Forelimb muscle (tissue), 1 donor: Measurements from ENCODE around the gene TMEM123. TPM values are rescaled to one million over a fixed set of nuclear protein-coding genes. Genes with fewer than 3 reads are reported as not detected.

Experiments
- DNase-seq: peaks from one replicate; pipeline ENCODE4 v3.0.0-alpha.2; 2013; ENCODE audit warnings: low read depth
- polyA plus RNA-seq: library from polyadenylated mRNA; unstranded; fragments of 120-200 nt; gene quantifications from one replicate; pipeline ENCODE4 v1.2.1, GENCODE V29; 2013; ENCODE audit not compliant: insufficient read length

Gene TMEM123
- 140 TPM for polyA plus RNA-seq

- DNase-seq: no peak
Measured at GRCh38 chr11:102452461-102453301, at the start of gene TMEM123. TSS of gene TMEM123 (minus strand) at chr11:102452765. CDS start at chr11:102452623, 142 bp downstream.

GRCh38 chr11:102500829-102501228 lies 48.3 kb upstream of the TMEM123 start:
- DNase-seq: no peak

DNA sequence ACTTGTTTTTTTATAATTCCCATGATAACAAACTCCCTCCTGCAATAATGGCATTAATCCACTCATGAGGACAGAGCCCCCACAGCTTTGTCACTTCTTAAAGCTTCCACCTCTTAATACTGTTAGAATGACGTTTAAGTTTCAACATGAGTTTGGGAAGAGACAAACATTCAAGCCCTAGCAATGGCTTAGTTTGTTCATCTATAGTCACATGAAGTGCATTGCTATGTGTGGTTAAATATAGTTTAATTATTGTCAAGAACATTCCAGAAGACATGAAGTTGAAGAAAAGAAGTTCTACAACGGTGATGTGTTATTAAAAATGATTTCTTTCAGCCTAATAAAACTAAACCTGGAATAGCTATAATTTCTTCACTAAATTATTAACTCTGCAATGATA lies 47.4 kb upstream of the TMEM123 start:
- DNase-seq: no peak

GRCh38 chr11:102499151-102499550 lies 46.6 kb upstream of the TMEM123 start:
- no peak for DNase-seq

DNA sequence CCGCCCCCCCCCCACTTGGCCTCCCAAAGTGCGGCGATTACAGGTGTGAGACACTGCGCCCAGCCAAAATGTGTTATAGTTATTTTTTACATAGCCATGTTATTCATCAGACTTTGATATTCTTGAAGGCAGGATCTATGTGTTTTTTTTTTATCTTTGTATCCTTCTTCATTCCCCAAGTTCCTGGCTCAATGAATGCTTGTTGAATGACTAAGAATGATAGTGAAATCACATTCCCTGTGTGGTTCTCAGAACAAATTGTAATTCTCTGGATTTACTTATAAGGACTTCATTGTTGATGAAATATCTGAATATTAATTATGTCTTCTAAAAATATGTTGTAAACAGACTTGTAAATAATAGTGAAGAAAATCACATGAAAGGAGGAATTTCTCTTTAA lies 44.5 kb upstream of the TMEM123 start:
- DNase-seq: no peak

DNA sequence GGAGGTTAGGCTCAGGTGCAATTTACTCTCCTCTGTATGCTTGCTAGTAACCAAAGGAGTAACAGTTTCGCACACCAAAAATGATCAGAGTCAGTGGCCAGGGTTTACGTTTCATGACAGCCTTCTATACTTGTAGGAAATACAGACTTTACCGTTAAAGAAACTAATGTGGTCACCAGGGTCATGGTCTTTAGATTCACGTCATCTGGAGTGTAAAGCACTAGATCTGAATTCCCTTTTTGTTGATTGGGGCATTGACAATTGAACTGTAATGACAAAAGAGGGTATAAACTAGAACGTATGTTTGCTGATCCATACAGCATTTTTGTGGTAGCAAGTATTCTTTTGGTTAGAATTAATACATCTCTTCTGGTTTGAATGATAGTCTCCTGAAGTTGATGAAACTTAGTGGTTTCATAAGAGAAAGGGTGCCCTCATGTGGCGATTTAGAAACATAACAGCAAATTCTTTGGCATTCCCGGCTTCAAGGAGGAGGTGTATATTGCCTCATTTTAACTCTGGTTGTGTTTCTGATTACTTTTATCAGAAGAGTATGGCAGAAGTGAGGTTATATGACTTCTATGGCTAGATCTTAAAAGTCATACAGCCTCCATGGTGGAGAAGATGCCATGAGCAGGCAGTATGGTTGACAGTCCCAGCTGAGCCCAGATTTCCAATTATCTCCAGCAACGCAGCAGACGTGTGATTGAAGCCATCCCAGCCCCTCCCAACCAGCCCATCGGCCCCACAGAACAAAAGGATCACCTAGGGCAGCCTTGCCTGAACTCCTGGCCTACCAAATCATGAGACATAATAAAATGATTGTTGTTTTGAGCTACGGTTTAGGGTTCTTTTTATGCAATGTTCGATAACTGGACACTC lies 42.8 kb upstream of the TMEM123 start:
- DNase-seq: peak; percentile 64

- no peak for DNase-seq
Measured at GRCh38 chr11:102494216-102494615, 41.7 kb upstream of the TMEM123 start.

GRCh38 chr11:102493524-102493923 lies 41.0 kb upstream of the TMEM123 start:
- DNase-seq: no peak

DNA sequence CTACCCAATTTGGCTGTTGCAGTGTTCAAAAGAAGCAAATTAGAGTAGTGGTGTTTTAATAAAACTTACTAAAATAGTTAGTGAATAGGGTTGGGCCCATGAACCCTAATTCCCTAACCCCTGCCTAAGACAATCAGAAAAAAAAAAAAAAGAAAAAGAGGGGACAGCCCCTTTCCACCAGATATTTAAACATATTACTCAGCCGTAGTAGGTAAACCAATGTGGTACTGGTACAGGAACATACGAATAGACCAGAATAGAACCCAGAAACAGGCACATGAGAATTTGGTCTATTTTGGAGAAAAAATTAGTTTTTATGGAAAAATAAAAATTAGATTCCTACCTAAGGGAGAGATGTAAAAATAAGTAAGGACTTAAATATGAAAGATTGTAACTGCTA lies 39.4 kb upstream of the TMEM123 start:
- DNase-seq: no peak

GRCh38 chr11:102489186-102490145 lies 36.9 kb upstream of the TMEM123 start:
- no peak for DNase-seq

DNA sequence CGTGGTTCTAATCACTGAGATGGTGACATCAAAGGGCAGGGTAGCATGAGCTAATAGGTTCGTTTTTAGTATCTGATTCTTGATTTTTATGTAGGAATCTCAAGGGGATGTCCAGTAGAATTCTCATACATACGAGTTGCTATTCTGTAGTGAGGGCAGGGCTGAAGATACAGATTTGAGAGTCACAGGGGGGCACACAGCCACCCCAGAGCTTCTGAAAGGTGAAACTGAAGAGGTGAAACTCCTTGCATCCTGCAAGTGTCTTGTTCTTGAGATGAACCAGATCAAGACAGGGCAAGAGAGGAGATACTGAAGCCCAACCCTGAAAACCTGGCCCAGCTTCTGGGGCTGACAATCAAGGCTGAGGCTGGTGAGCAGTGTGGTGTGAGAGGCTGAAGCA lies 35.6 kb upstream of the TMEM123 start:
- DNase-seq: no peak

- no peak for DNase-seq
Measured at GRCh38 chr11:102487214-102487613, 34.6 kb upstream of the TMEM123 start.

GRCh38 chr11:102486584-102486983 lies 34.0 kb upstream of the TMEM123 start:
- no peak for DNase-seq

- DNase-seq: no peak
Measured at GRCh38 chr11:102485095-102485722, 32.6 kb upstream of the TMEM123 start.

DNA sequence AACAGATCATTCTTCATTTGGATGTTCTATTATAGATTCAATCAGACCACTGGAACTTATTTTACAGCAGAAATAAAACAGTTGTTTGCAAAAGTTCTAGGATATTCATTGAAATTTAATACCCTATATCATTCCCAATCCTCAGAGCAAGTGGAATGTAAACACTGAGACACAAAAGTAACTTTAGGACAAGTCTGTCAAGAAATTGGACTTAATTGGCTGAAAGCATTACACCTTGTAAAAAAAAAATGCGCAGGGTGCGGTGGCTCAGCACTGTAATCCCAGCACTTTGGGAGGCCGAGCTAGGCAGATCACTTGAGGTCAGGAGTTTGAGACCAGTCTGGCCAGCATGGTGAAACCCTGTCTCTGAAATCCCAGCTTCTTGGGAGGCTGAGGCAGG lies 29.9 kb upstream of the TMEM123 start:
- no peak for DNase-seq

DNA sequence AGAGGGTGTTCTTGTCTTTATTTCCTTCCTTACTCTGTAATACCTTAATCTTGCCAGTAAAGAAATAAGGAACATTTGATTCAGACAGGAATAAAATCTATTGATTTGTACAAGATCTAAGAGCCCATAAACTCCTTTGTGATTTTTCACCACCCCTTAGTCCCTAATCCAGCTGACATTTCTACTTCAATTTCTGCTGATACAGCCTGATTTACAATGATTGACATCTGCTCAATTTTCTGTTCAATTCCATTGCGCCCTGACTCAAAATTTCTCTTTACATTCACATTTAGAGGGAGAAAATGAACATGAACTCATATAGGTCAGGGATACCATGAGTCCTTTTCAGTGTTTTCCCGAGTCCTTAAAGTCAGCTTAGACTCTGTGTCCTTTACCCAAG lies 27.2 kb upstream of the TMEM123 start:
- no peak for DNase-seq

- no peak for DNase-seq
Measured at GRCh38 chr11:102478673-102479299, 26.2 kb upstream of the TMEM123 start.

GRCh38 chr11:102476812-102477211 lies 24.2 kb upstream of the TMEM123 start:
- DNase-seq: no peak

GRCh38 chr11:102476069-102476468 lies 23.5 kb upstream of the TMEM123 start:
- DNase-seq: no peak

GRCh38 chr11:102473543-102473942 lies 21.0 kb upstream of the TMEM123 start:
- no peak for DNase-seq

DNA sequence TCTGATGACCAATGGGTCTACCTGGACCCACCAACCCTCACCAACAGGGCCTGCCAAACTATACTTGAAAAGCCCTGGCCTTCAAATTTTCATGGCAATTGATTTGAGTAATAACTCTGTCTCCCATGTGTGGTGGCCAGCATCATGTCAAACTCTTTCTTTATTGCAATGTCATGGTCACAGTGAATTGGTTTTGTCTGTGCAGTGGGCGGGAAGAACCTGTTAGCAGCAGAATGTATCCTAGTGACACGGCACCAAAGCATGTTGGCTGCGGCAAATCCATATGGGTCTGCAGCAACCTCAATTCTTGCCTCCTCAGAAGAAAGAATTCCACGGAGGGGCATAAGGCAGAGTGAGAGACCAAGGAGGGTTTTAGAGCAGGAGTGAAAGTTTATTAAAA lies 19.6 kb upstream of the TMEM123 start:
- no peak for DNase-seq
